Measurements from ENCODE around the gene THOC5. TPM values are rescaled to one million over a fixed set of nuclear protein-coding genes. Genes with fewer than 3 reads are reported as not detected.
A peak's percentile ranks its signal among the peaks of the same experiment; 100 is the strongest.
"Not testable (repeated sequence)": the region's sequence is repeated elsewhere in the genome, so short reads cannot be mapped to it uniquely, and the experiment has no call there.

THOC5 gene
- total RNA-seq, 1 donor from 2014 or later = 47.5 TPM

- ATAC-seq (ENCODE audit: poor library complexity) (no peak), DNase-seq (no peak)
- intact Hi-C loops (cut with DNase I) = no loop called here
Measured at GRCh38 chr22:29567338-29567737, 13.8 kb upstream of the THOC5 start.

- intact Hi-C loops (cut with DNase I); DNase-seq; ATAC-seq (ENCODE audit: poor library complexity): not testable (repeated sequence)
Measured at GRCh38 chr22:29566513-29566912, 13.0 kb upstream of the THOC5 start.

GRCh38 chr22:29563652-29564460 lies 10.3 kb upstream of the THOC5 start:
- DNase-seq (no peak), ATAC-seq (ENCODE audit: poor library complexity) (peak; percentile 74)
- intact Hi-C loops (cut with DNase I) = no loop called here

- intact Hi-C loops (cut with DNase I) = no loop called here
- ATAC-seq (ENCODE audit: poor library complexity) (no peak), DNase-seq (no peak)
Measured at GRCh38 chr22:29559853-29560252, 6.3 kb upstream of the THOC5 start.

- ATAC-seq (ENCODE audit: poor library complexity) (no peak), DNase-seq (no peak)
- intact Hi-C loops (cut with DNase I) = no loop called here
Measured at GRCh38 chr22:29559030-29559429, 5.5 kb upstream of the THOC5 start.

GRCh38 chr22:29555065-29555644 lies 1.6 kb upstream of the THOC5 start:
- ATAC-seq (ENCODE audit: poor library complexity) (no peak), DNase-seq (no peak)
- intact Hi-C loops (cut with DNase I) = no loop called here

GRCh38 chr22:29552357-29552756 lies 1.2 kb downstream of the THOC5 start:
- DNase-seq; ATAC-seq (ENCODE audit: poor library complexity); intact Hi-C loops (cut with DNase I): not testable (repeated sequence)

GRCh38 chr22:29550005-29550404 lies 3.6 kb downstream of the THOC5 start:
- intact Hi-C loops (cut with DNase I) = no loop called here
- DNase-seq = no peak
- ATAC-seq (ENCODE audit: poor library complexity) = no peak

- not testable (repeated sequence) for DNase-seq; ATAC-seq (ENCODE audit: poor library complexity)
- intact Hi-C loops (cut with DNase I) = loop anchor here (10.0 kb wide), 1 partner anchor 260 kb away; no protein-coding TSS in a partner anchor
Measured at GRCh38 chr22:29545045-29545444, 8.5 kb downstream of the THOC5 start.

- DNase-seq = no peak
- no peak for ATAC-seq (ENCODE audit: poor library complexity)
- intact Hi-C loops (cut with DNase I) = loop anchor here (10.0 kb wide), 1 partner anchor 257 kb away; no protein-coding TSS in a partner anchor
Measured at GRCh38 chr22:29541845-29542244, 11.7 kb downstream of the THOC5 start.

- intact Hi-C loops (cut with DNase I) = no loop called here
- no peak for DNase-seq
- ATAC-seq (ENCODE audit: poor library complexity) = no peak
Measured at GRCh38 chr22:29539105-29539504, 14.5 kb downstream of the THOC5 start.

- intact Hi-C loops (cut with DNase I) = no loop called here
- ATAC-seq (ENCODE audit: poor library complexity) (no peak), DNase-seq (no peak)
Measured at GRCh38 chr22:29536411-29536810, 17.1 kb downstream of the THOC5 start.

- DNase-seq (no peak), ATAC-seq (ENCODE audit: poor library complexity) (no peak)
- intact Hi-C loops (cut with DNase I) = no loop called here
Measured at GRCh38 chr22:29531419-29531818, 22.1 kb downstream of the THOC5 start.

- no peak for ATAC-seq (ENCODE audit: poor library complexity)
- DNase-seq = no peak
- intact Hi-C loops (cut with DNase I) = no loop called here
Measured at GRCh38 chr22:29530716-29531115, 22.8 kb downstream of the THOC5 start.

GRCh38 chr22:29528144-29528543 lies 25.4 kb downstream of the THOC5 start:
- intact Hi-C loops (cut with DNase I) = loop anchor here (10.0 kb wide), 1 partner anchor 133 kb away; no protein-coding TSS in a partner anchor
- DNase-seq (no peak), ATAC-seq (ENCODE audit: poor library complexity) (no peak)

- DNase-seq (no peak), ATAC-seq (ENCODE audit: poor library complexity) (peak; percentile 82)
- intact Hi-C loops (cut with DNase I) = loop anchor here (10.0 kb wide), 1 partner anchor 130 kb away; no protein-coding TSS in a partner anchor
Measured at GRCh38 chr22:29524442-29525191, 28.9 kb downstream of the THOC5 start.

- no peak for DNase-seq
- ATAC-seq (ENCODE audit: poor library complexity) = no peak
- intact Hi-C loops (cut with DNase I) = loop anchor here (10.0 kb wide), 1 partner anchor 129 kb away; no protein-coding TSS in a partner anchor
Measured at GRCh38 chr22:29523761-29524160, 29.8 kb downstream of the THOC5 start.

GRCh38 chr22:29521526-29521925 lies 32.0 kb downstream of the THOC5 start:
- intact Hi-C loops (cut with DNase I) = loop anchor here (10.0 kb wide), 1 partner anchor 127 kb away; no protein-coding TSS in a partner anchor
- ATAC-seq (ENCODE audit: poor library complexity) = no peak
- no peak for DNase-seq

- no peak for ATAC-seq (ENCODE audit: poor library complexity)
- intact Hi-C loops (cut with DNase I) = loop anchor here (10.0 kb wide), 1 partner anchor 126 kb away; no protein-coding TSS in a partner anchor
- no peak for DNase-seq
Measured at GRCh38 chr22:29520851-29521250, 32.7 kb downstream of the THOC5 start.
